Tibial nerve (tissue), 4 donors: Measurements from ENCODE around the gene MYO1B. TPM values are rescaled to one million over a fixed set of nuclear protein-coding genes. Genes with fewer than 3 reads are reported as not detected.

Experiments
- DNase-seq, 2 donors: peaks; one replicate each; pipeline ENCODE4 v3.0.0-alpha.2; 2019; ENCODE audit warnings: low spot score in 2 of 2
- H3K27ac ChIP-seq, 4 donors: fragments of 200-600 bp; sonication (generic) in 3 of 4; one replicate each; pipeline ENCODE4 v1.5.1; 2017 to 2019; ENCODE audit warnings: mild to moderate bottlenecking in 1 of 4
- H3K27me3 ChIP-seq, 2 donors: fragments of 200-600 bp; sonication (generic) in 1 of 2; one replicate each; pipeline versions ENCODE4 v1.5.1 to v1.6.0; 2017 to 2019
- H3K36me3 ChIP-seq, 3 donors: fragments of 200-600 bp; sonication (generic); one replicate each; pipeline ENCODE4 v1.5.1; 2018 to 2019
- H3K4me1 ChIP-seq, 4 donors: fragments of 200-600 bp; sonication (generic) in 3 of 4; one replicate each; pipeline ENCODE4 v1.5.1; 2017 to 2019
- H3K4me3 ChIP-seq, 4 donors: fragments of 200-600 bp; sonication (generic) in 3 of 4; one replicate each; pipeline ENCODE4 v1.5.1; 2017 to 2019; ENCODE audit warnings: mild to moderate bottlenecking in 1 of 4, moderate library complexity in 1 of 4
- H3K9me3 ChIP-seq, 4 donors: fragments of 200-600 bp; sonication (generic) in 3 of 4; one replicate each; pipeline ENCODE4 v1.5.1; 2017 to 2019
- CTCF ChIP-seq, 5 experiments: fragments of 200-600 bp in 3 of 5; fragments of 450-650 bp in 2 of 5; sonication (generic) in 3 of 5; IDR thresholded peaks; one replicate each; pipeline ENCODE4 v1.5.1; 2016 to 2019; ENCODE audit warnings: antibody characterized with exemption in 5 of 5, mild to moderate bottlenecking in 3 of 5, moderate library complexity in 2 of 5
- EP300 ChIP-seq, 2 donors: sonication (generic); formaldehyde crosslinking; IDR thresholded peaks; one replicate each; pipeline ENCODE4 v1.6.1; 2017; ENCODE audit warnings: antibody characterized with exemption in 2 of 2, mild to moderate bottlenecking in 1 of 2
- POLR2A ChIP-seq, 2 donors: fragments of 450-650 bp; IDR thresholded peaks; one replicate each; pipeline ENCODE4 v1.6.1; 2017; ENCODE audit warnings: antibody characterized with exemption in 2 of 2, mild to moderate bottlenecking in 2 of 2, moderate library complexity in 2 of 2
- WGBS, 2 donors: methylation state at CpG; one replicate each; pipeline ENCODE4 v1.1.5; 2018; 5-methylcytosine and 5-hydroxymethylcytosine counted together
- total RNA-seq, 4 donors: library from RNA; depleted of rRNA; stranded (reverse); fragments of >200 nt; gene quantifications; one replicate each; pipeline ENCODE4 v1.1.0, GENCODE V29; 2016

The MYO1B gene
- total RNA-seq, 4 donors from 2014 or later: 27.9 to 44.4 (median 36.8) TPM

GRCh38 chr2:191327484-191327883 lies 82.3 kb downstream of the MYO1B start:
- TF ChIP-seq POLR2A (IDR thresholded peaks at IDR 0.05): no peak
- TF ChIP-seq CTCF (IDR thresholded peaks at IDR 0.05): no peak
- TF ChIP-seq EP300 (IDR thresholded peaks at IDR 0.05): no peak
- Histone ChIP-seq H3K4me3 (no peak overlapping the region), H3K4me1 (no peaks in the 10 kb centered on the region), H3K9me3 (no peaks in the 10 kb centered on the region), H3K36me3 (no peaks in the 10 kb centered on the region), H3K27me3 (no peaks in the 10 kb centered on the region), H3K27ac (no peak overlapping the region)
- WGBS, 2 donors: 47 to 55% methylated on average over 1 of the region's 1 CpG
- DNase-seq: no peak

GRCh38 chr2:191328150-191328809 lies 83.1 kb downstream of the MYO1B start:
- Histone ChIP-seq H3K4me3 (no peak overlapping the region), H3K36me3 (no peaks in the 10 kb centered on the region), H3K4me1 (no peaks in the 10 kb centered on the region), H3K9me3 (no peaks in the 10 kb centered on the region), H3K27me3 (no peaks in the 10 kb centered on the region), H3K27ac (no peak overlapping the region)
- DNase-seq: no peak
- TF ChIP-seq POLR2A (IDR thresholded peaks at IDR 0.05): no peak
- WGBS, 2 donors: 94 to 96% methylated on average over 6 of the region's 6 CpGs

- Histone ChIP-seq H3K9me3 (no peaks in the 10 kb centered on the region), H3K4me1 (peaks cover 0 to 6% (median 0%) of the 10 kb centered on the region in 4 donors), H3K4me3 (no peak overlapping the region), H3K27me3 (no peaks in the 10 kb centered on the region), H3K36me3 (no peaks in the 10 kb centered on the region), H3K27ac (no peak overlapping the region)
- 82 to 95% methylated on average over 3 of the region's 3 CpGs for WGBS, 2 donors
- no peak for DNase-seq
- TF ChIP-seq POLR2A (IDR thresholded peaks at IDR 0.05) (no peak), CTCF (IDR thresholded peaks at IDR 0.05) (no peak), EP300 (IDR thresholded peaks at IDR 0.05) (no peak)
Observed at GRCh38 chr2:191329841-191330240, 84.6 kb downstream of the MYO1B start.

- WGBS, 2 donors: 44 to 57% methylated on average over 6 of the region's 6 CpGs
- peak overlapping the region in 2 of 4 donors; percentile 16 to 53 for H3K27ac ChIP-seq
- DNase-seq: no peak
Observed at GRCh38 chr2:191333911-191334357, 88.7 kb downstream of the MYO1B start.

GRCh38 chr2:191335875-191336464 lies 90.8 kb downstream of the MYO1B start:
- TF ChIP-seq CTCF (IDR thresholded peaks at IDR 0.05) (no peak), POLR2A (IDR thresholded peaks at IDR 0.05) (no peak), EP300 (IDR thresholded peaks at IDR 0.05) (no peak)
- whole genome bisulfite sequencing, 2 donors: 72 to 77% methylated on average over 3 of the region's 3 CpGs
- Histone ChIP-seq H3K27ac (no peak overlapping the region), H3K9me3 (no peaks in the 10 kb centered on the region), H3K4me3 (no peak overlapping the region), H3K36me3 (no peaks in the 10 kb centered on the region), H3K27me3 (no peaks in the 10 kb centered on the region), H3K4me1 (peaks cover 0 to 6% (median 0%) of the 10 kb centered on the region in 4 donors)
- no peak for DNase-seq

More at GRCh38 chr2:191333911-191334357, 88.7 kb downstream of the MYO1B start:
- H3K9me3 ChIP-seq: no peaks in the 10 kb centered on the region
- no peak overlapping the region for H3K4me3 ChIP-seq
- peaks cover 0 to 6% (median 0%) of the 10 kb centered on the region in 4 donors for H3K4me1 ChIP-seq
- no peak for TF ChIP-seq POLR2A (IDR thresholded peaks at IDR 0.05)
- TF ChIP-seq EP300 (IDR thresholded peaks at IDR 0.05): no peak
- no peak for TF ChIP-seq CTCF (IDR thresholded peaks at IDR 0.05)
- H3K36me3 ChIP-seq: no peaks in the 10 kb centered on the region
- no peaks in the 10 kb centered on the region for H3K27me3 ChIP-seq
